ENCODE measurements around the gene MAPK8IP1.

- TF ChIP-seq CTCF (IDR thresholded peaks at IDR 0.05) (no peak), POLR2A (IDR thresholded peaks at IDR 0.05) (no peak)
Measured at GRCh38 chr11:45926536-45927331, 41.3 kb downstream of the MAPK8IP1 start.

All from adrenal gland (tissue), 5 donors.